ENCODE results near the gene RPIA.
"Not testable (repeated sequence)": the region's sequence is repeated elsewhere in the genome, so short reads cannot be mapped to it uniquely, and the experiment has no call there.

Gene RPIA

GRCh38 chr2:88765889-88766481, 74.5 kb downstream of the RPIA start:
- not testable (repeated sequence) for DNase-seq (ENCODE audit: low read depth in 4 of 4, low spot score in 1 of 4)

GRCh38 chr2:88770016-88770415, 78.5 kb downstream of the RPIA start:
- no peak for DNase-seq (ENCODE audit: low read depth in 4 of 4, low spot score in 1 of 4)

- not testable (repeated sequence) for DNase-seq (ENCODE audit: low read depth in 4 of 4, low spot score in 1 of 4)
Observed at GRCh38 chr2:88773233-88774028, 82.0 kb downstream of the RPIA start.

GRCh38 chr2:88789213-88789612, 97.7 kb downstream of the RPIA start:
- not testable (repeated sequence) for DNase-seq (ENCODE audit: low read depth in 4 of 4, low spot score in 1 of 4)

- not testable (repeated sequence) for DNase-seq (ENCODE audit: low read depth in 4 of 4, low spot score in 1 of 4)
Observed at GRCh38 chr2:88795932-88796331, 104.5 kb downstream of the RPIA start.

GRCh38 chr2:88796523-88796922, 105.0 kb downstream of the RPIA start:
- DNase-seq (ENCODE audit: low read depth in 4 of 4, low spot score in 1 of 4) = not testable (repeated sequence)

GRCh38 chr2:88797164-88797563, 105.7 kb downstream of the RPIA start:
- DNase-seq (ENCODE audit: low read depth in 4 of 4, low spot score in 1 of 4) = not testable (repeated sequence)
